Dermis lymphatic vessel endothelial cell (primary cell): ENCODE results near the gene ACSM5. TPM values are rescaled to one million over a fixed set of nuclear protein-coding genes. Genes with fewer than 3 reads are reported as not detected.

ENCODE experiments used
- total RNA-seq: library from RNA; depleted of rRNA; stranded (reverse); fragments of >200 nt; gene quantifications from 2 replicates; pipeline ENCODE4 v1.2.1, GENCODE V29; 2014

The ACSM5 gene
- 3.7 and 5.2 TPM in 2 replicates for total RNA-seq

GRCh38 chr16:20409398-20410120, at the start of gene ACSM5:
Gene ACSM5 (plus strand): TSS chr16:20409534. CDS start chr16:20411485, 1,951 bp downstream.

DNA sequence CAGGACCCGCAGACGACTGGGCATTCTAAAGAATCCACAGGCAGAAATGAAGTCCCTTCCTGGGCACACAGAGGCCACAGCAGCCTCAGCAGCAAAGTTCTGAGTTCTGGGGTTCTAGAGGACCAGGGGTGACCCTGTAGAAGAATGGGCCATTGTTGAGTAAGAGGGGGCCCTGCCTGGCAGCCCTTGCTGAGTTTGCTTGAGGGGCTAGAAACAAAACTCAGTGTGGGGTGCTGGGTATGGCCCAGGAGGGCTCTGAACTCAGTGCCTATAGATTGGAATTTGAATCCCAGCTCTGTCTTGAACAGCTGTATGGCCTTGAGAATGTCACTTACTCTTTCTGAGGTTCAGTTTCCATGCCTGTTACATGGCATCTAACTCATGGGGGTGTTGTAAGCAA, 4.7 kb upstream of the ACSM5 start, which contains the start of gene PDILT:
PDILT (minus strand) TSS at position 101 of the 400 bp plus-strand sequence. CDS start 5,437 bp downstream, outside the sequence.

GRCh38 chr16:20451364-20451763, 42.0 kb downstream of the ACSM5 start, which contains the start of gene ACSM2A:
Gene ACSM2A (plus strand): TSS chr16:20451521. CDS start chr16:20460115, 8,594 bp downstream.

Other genes with a start within 250 kb of the ACSM5 start
- gene GP2, start 82.0 kb upstream of the ACSM5 start, total RNA-seq, result not detected in 2 replicates
- not detected in 2 replicates for gene UMOD, start 56.8 kb upstream of the ACSM5 start, total RNA-seq
- not detected in 2 replicates for gene PDILT, start 4.8 kb upstream of the ACSM5 start, total RNA-seq
- 0.22 and 0.26 TPM in 2 replicates for gene ACSM2A, start 42.0 kb downstream of the ACSM5 start, total RNA-seq
- gene ACSM2B, start 166.8 kb downstream of the ACSM5 start, total RNA-seq, result 0.43 TPM in 2 replicates